Tongue (tissue), 3 donors: ENCODE measurements around the gene CXorf66. TPM values are rescaled to one million over a fixed set of nuclear protein-coding genes. Genes with fewer than 3 reads are reported as not detected.
"Not testable (repeated sequence)": the region's sequence is repeated elsewhere in the genome, so short reads cannot be mapped to it uniquely, and the experiment has no call there.

Source experiments
- DNase-seq: peaks from one replicate; pipeline ENCODE4 v3.0.0-alpha.2; 2015
- small RNA-seq: library from RNA; depleted of rRNA; stranded (forward); fragments of <200 nt; gene quantifications from one replicate; pipeline ENCODE3, GENCODE V24; 2014; ENCODE audit warnings: low replicate concordance
- total RNA-seq: library from RNA; depleted of rRNA; stranded (reverse); fragments of >200 nt; gene quantifications from one replicate; pipeline ENCODE4 v1.2.3, GENCODE V29; 2014

Gene CXorf66
- total RNA-seq, 1 donor from 2014 or later: not detected

GRCh38 chrX:139929876-139930275, 35.4 kb downstream of the CXorf66 start:
- no peak for DNase-seq

GRCh38 chrX:139924696-139925095, 40.6 kb downstream of the CXorf66 start:
- DNase-seq: peak; percentile 3

- DNase-seq: no peak
Measured at GRCh38 chrX:139924069-139924695, 41.1 kb downstream of the CXorf66 start.

- DNase-seq: not testable (repeated sequence)
Measured at GRCh38 chrX:139921142-139921541, 44.2 kb downstream of the CXorf66 start.

GRCh38 chrX:139920316-139920715, 45.0 kb downstream of the CXorf66 start:
- no peak for DNase-seq

- no peak for DNase-seq
Measured at GRCh38 chrX:139914421-139914820, 50.9 kb downstream of the CXorf66 start.

- DNase-seq: no peak
Measured at GRCh38 chrX:139909712-139910111, 55.6 kb downstream of the CXorf66 start.

GRCh38 chrX:139907078-139907477, 58.2 kb downstream of the CXorf66 start:
- no peak for DNase-seq

- no peak for DNase-seq
Measured at GRCh38 chrX:139905743-139906142, 59.6 kb downstream of the CXorf66 start.

Small RNA genes lying within 50 kb of the gene (small RNA-seq; reads per million reads assigned to genes)
- gene MIR505: 5.7 reads per million, percentile 92 among the genes with 10 or more reads in this experiment
- not detected for gene RF00425

Other genes with a start within 250 kb of the CXorf66 start
- 29.7 TPM for gene ATP11C, start 32.5 kb downstream of the CXorf66 start, total RNA-seq